NCI-H1417 (cell line): Measurements from ENCODE around the gene PDIA6.

Source experiments
- DNase-seq, 3 experiments: peaks; one replicate each; lab custom pipeline; 2025; lab: John Stamatoyannopoulos, UW

The PDIA6 gene

DNA sequence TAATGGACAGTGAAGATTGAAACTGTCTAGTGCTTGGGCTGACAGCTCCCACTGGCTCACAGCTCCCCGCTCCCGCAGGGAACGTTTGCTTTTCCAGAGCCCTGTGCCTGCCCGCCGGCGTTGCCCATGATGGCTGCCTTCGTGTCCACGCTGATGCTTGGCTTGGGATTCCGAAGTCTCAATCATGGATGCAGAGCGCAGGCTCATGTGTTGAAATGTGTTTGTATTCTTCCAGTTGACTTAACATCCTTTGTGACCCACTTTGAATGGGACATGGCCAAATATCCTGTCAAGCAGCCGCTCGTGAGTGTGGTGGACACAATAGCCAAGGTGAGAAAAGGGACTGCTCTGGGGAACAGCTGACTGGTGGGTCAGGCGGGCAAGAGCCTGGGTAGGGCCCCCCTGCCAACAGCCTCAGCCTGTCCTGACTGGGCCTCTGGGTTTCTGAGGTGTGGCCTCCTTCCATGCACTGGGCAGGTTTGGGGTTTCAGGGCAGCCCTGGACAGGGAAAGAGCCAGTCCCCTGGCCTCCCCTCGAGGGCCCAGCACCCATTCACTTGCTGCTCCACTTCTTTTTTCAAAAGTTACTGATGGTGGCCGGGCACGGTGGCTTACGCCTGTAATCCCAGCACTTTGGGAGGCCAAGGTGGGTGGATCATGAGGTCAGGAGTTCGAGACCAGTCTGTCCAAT lies 48.3 kb downstream of the PDIA6 start:
- DNase-seq = no peak

DNA sequence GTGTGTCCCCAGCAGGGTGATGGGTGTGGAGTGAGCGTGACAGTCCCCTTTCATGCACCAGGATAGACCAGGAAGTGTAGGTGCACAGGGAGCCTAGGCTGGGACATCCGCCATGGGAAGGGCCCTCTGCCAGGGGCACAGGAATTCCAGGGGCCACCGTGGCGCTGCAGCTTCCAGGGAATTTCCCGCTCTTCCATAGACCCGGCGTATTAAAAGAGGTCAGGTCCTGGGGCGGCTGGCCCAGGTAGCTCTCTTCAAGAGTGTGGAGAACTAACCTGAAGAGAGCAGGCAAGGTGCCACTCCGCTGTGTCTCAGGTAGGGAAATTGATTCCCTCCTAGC lies 49.2 kb downstream of the PDIA6 start:
- DNase-seq = no peak

DNA sequence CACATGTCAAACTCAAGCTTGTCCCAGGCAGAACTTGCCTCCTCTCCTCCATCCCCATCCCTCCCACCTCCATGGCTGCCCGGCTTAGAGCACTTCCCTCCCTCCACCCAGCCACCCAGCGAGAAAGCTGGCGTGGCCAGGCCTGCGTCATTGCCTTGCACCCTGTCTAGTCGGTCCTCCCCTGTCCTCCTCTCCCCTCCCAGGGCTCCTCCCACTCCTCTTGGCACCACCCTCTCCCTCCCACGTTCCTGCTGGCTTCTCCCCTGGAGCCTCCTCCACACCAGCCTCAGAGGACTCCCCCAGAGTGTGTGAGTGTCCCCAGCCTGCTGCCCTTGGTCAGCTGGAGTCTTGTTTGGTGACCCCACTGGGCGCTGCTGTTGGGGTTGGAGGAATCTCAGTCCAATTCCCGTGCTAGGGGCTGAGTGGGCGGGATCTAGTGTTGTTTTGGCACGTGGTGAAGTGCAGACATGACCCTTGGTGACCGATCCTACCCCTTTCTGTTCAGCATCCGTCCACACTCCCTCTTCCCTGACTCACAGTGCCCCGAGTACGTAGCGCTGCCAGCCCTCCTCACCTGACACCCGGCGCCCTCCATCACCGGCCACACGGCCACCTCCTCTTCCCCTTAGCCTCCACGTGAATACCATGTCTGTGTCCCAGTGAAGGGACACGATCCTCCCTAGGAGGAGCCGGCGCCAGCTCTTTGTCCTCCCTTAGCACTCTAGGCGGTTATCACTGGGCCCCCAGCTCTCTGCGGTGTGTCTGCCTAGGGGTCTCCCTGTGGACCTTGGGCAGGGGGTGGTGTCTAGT lies 49.7 kb downstream of the PDIA6 start:
- no peak for DNase-seq

DNA sequence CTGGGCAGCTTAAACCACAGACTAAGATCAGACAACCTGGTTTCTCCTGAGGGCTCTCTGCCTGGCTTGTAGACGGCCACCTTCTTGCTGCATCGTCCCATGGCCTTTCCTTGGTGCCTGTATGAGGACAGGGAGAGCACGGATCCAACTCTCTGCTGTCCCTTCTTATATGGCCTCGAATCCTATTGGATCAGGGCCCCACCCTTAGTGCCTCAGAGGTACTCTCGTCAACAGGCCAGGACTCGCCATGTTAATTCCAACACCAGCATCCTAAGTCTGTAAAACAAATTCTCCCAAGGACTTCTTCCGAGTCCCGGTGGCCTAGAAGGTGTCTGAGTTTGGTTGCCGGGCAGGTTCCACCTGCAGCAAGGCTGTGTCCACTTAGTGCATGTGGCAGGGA lies 51.0 kb downstream of the PDIA6 start:
- no peak for DNase-seq

DNA sequence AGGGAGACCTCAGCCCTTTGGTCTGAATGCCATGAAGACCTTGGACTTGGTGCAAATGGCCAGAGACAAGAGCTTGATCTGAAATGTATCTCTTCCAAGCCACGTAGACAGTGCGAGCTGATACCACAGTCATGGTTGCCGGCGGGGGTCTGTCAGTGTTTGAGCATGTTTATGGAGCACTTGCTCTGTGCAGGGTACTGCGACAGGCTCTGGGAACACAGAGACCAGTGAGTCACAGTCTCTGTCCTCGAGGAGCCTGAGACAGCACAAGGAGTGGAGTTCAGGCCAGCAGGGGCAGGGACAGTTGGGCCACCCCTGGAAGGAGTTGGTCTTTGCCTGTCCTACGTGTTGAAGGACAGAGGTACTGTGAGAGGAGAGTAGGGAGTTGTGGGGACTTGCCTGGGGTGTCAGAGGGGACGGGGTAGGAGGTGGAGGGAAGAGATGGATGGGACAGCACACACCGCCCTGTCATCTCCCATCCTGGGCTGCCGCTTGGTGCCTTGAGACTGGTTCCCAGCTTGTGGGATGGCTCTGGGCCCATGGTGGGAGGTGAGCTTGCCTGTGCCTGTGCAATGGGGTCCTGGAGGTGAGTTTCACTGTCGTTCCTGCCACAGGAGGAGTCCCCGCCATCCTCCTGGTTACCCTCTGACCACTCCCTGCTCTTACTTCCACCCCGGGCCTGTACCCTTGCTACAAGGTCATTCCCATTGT lies 51.6 kb downstream of the PDIA6 start:
- no peak for DNase-seq

DNA sequence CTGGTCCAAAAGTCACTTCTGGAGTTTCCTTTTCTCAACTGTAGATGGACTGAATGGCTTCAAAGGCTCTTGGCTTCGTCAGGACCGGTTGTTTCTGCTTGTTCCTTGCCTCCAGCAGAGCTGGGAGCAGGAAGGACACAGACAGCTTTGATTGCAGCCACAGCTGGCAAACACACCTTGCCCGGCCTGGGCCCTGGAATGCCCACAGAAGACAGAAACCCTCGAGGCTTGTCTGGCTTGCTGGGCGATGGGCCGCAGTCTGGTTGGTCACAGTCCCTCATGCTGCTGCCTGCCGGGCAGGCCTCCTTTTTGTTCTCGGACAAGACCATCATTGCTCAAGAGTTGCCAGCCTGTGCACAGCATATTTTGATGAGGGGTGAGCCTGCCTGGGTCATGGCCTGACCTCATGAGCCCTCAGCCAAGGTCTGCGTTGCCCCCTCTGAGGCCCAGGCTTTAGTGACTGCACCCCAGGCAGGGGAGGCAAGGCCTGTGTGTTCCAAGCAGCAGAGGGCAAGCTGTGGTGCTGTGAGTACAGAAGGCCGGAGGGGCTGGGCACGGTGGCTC lies 53.4 kb downstream of the PDIA6 start:
- no peak for DNase-seq

DNA sequence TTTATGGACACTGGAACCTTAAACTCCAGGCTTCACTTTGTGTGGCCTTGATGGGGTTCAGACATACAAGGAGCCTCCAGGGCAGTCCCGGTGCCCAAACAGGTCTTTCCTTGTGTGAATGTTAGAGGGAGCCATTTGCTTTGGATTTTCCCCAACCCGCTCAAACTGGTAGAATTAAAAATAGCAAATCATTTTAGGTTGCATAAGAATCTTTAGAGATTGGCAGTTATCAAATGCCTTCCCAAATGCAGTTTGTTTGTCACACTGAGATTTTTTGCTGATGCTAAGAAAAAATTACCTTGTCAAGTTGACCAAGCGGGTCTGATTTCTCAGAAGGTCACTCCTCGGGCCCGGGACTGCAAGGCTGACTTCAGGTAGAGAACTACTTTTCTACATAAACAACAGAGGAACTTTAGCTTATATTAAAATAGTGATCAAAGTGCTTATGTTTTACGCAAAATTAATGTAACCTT lies 54.7 kb downstream of the PDIA6 start:
- DNase-seq = no peak

DNA sequence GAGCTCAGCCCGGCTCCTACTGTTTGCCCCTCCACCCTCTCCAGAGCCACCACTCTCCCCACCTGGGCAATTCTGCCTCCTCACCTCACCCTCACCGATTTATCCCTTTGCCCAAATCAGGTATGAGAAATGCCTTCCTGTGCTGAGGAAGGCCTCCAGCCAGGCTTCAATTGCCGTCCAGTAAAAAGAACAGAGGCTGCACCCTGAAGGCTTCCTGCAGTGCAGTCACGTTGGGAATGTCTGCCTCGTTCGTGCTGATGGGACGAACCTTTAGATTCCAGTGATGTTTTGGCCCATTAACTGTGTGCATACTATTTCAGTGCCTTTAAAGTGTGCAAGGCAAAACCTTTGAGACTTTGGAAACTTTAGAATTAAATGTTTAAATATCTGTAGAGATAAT lies 57.0 kb downstream of the PDIA6 start:
- no peak for DNase-seq

DNA sequence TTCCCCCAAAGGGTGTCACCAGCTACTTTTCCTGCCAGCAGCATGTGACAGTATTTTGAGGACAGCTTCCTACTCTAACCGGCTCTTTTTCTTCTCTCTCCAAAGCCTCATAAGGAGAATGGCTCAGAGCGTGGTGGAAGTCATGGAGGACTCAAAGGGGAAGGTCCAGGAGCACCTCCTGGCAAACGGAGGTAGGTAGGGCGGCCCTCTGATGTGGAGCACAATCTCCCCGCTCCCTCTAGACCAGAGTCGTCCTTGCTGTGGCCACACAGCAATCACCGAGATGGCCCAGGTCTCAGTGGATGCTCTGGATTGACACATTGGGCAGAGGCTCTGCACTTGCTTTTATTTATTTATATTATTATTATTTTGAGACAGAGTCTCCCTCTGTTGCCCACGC lies 58.7 kb downstream of the PDIA6 start:
- no peak for DNase-seq

DNA sequence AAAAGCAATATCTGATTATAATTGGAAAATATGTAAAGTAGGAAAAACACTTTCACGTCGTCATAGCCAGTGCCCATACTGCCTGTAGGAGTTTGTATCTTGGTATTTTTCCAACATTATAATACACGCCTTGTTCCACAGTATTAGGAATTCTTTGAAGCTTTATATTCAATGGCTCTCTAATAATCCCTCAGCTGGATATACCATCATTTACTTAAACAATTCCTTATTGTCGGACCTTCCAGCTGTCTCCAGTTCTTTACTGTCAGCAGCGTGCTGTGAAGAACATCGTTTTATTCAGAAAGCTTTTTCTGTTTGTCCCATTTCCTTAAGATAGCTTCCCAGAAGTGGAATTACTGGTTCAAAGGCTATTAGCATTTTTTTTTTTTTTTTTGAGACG lies 59.4 kb downstream of the PDIA6 start:
- no peak for DNase-seq

DNA sequence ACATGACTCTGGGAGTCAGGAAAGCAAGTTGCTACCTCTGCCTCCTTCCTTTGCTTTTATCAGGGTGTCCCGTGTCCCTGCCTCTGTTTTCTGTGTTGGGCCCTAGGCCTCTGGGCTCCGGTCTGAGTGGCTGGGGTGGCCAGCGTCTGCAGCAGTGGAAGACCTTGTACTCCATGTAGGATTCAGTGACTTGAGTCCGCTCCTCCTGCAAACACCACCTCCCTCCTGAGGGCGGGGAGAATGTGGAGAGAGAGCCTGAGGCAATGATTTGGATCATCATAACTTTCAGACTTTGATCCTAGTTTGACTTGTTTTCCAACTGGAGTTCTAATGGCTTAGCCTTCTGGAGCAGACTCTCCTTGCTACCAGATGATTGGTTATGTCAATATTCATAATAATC lies 60.3 kb downstream of the PDIA6 start:
- DNase-seq = no peak

DNA sequence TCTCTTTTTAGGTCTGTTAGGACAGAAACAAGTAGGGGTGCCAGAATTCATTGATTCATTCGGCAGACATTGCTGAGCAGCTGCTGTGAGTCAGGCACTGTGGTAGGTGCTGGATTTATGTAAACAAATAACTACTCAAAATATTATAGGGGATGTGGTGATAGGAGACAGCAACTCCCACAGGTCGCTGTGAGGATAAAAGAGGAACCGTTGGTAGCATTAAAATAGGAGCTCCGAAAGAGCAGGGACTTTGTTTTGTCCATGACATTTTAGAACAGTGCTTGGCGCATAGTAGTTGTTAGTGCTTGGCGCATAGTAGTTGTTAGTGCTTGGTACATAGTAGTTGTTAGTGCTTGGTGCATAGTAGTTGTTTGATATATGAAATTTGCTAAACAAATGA lies 62.0 kb downstream of the PDIA6 start:
- DNase-seq = no peak

DNA sequence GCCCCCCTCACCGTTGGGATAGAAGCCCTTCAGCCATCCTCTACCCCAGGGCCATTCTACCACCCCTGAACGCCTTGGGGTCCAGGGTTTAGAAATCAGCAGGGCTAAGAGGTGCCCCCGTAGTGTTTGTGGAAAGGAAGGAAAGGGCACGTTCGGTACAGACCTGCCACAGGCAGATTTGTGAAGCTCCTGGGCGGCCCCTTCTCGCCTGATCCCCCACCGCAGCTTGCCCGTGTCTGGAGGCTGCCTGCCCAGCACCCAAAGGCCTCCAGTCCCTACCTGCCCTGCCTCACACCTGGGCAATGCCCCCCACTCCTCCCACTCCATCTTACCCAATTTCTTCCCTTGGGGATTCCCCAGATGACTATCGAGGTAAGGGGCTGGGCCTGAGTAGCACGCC lies 69.9 kb downstream of the PDIA6 start:
- DNase-seq = no peak

DNA sequence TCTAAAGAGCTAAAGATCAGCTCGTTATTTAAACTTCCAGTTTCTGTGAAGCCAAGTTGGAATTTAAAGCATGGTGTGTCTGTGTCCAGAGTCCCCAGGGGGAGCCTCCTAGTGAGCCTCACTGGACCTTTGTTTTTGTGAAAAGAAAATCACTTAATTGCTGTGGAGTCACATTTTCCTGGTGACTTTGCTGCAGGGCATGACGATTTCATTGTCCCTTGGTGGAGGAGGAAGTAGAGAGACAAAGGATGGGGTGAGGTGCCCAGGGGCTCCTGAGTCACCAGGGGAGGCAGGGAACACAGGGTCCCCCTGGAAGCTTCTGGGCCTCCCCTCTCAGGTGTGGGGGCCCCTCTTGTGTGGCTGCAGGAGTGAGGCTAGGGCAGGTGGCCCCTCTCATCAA lies 71.4 kb downstream of the PDIA6 start:
- DNase-seq = peak in 2 of 3 experiments; percentile 63 to 81

DNA sequence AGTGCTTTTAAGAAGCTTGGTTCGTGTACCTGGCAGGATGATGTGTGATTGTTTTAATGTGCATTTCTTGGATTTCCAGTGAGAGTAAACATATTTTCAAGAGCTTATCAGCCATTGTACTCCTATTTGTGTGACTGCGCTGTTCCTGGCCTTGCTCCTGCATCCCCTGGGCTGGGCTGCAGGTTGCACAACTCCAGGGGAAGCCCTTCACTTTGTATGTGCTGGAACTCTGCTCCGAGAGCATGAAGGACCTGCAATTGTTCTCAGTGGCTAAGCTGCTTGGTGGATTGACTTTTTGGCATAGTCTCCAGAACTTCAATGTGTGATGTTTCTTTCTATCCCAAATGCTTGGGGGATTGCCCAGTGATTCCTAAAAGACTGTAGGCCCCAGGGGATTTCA lies 72.4 kb downstream of the PDIA6 start:
- DNase-seq = no peak

DNA sequence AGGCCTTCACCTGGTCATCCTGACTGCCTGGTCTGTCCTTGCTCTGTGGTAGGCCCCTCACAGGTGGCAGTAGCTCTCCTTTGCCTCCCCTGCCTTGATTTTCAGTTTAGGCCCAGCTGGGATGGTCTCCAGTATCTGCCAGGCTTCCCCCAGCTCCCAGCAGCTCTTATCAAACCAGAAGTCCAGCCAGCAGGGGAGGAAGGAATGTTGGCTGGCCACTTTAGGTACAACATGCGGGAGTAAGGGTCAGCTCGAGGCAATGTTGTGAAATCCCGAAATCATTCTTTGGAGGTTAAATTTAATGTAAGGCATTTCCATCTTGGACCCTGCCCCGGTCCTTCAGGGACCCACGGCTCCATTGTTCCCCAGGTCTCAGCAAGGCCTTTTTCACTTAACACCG lies 74.4 kb downstream of the PDIA6 start:
- DNase-seq = no peak

DNA sequence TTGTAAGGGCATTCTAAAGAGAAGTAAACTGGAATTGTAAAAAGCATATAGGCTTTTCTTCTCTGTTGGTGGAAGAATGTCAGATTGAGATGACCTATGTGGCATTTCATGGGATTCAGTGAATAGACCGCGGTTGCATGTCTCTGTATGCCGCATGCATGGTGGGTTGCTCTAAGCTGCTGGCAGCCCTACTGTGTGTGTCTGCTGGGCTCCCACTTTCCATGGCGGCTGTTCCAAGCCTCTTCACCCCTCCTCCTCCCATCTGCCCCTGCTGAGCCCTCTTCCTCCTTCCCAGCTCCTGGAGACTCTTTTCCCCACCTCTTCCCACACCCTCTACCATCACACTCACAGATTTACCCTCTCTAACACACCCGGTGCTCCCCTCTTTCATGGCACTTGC lies 78.6 kb downstream of the PDIA6 start:
- DNase-seq = no peak

DNA sequence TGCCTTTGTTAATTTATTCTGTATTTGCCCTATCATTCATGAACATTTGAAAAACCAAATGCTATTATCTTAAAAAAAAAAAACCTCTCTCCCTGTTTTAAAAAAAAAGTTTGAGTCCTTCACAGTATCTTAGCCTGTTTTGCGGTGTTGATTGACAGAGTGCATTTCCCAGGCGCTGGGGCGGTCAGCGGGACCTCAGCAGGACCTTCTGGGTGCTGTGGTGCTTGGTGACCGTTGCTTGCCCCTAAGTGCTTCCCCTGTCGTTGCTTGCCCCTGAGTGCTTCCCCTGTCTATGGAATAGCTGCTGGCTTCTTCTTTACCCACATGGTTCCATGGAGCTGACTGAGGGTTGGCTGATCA lies 79.0 kb downstream of the PDIA6 start:
- peak; percentile 8 to 62 (median 37) for DNase-seq
